ENCODE results near the gene ZDHHC8. TPM values are rescaled to one million over a fixed set of nuclear protein-coding genes. Genes with fewer than 3 reads are reported as not detected.

ZDHHC8 gene
- total RNA-seq, 1 experiment from 2014 or later = 78.4 TPM

- no TSS peak for BruUV-seq (replicated peaks)
- H3K27me3 Mint-ChIP-seq (ENCODE audit: unreplicated experiment) = no peaks in the 10 kb centered on the region
- CTCF ChIA-PET = no interaction called here
Observed at GRCh38 chr22:20125201-20126174, 6.1 kb upstream of the ZDHHC8 start.

GRCh38 chr22:20126284-20127029 lies 5.1 kb upstream of the ZDHHC8 start:
- Mint-ChIP-seq H3K4me1 (ENCODE audit: low read depth, unreplicated experiment) (no peaks in the 10 kb centered on the region), H3K9me3 (ENCODE audit: low read depth, unreplicated experiment) (no peaks in the 10 kb centered on the region), H3K4me3 (ENCODE audit: low read depth, unreplicated experiment) (no peak overlapping the region), H3K36me3 (ENCODE audit: insufficient read depth, unreplicated experiment) (peaks cover 49% of the 10 kb centered on the region), H3K27me3 (ENCODE audit: unreplicated experiment) (no peaks in the 10 kb centered on the region), H3K27ac (ENCODE audit: unreplicated experiment) (no peak overlapping the region)
- TF ChIP-seq CTCF (IDR thresholded peaks at IDR 0.05; ENCODE audit: unreplicated experiment) = no peak
- DNase-seq = no peak
- no TSS peak for BruUV-seq (replicated peaks)
- intact Hi-C loops (cut with micrococcal nuclease; ENCODE audit: unreplicated experiment) = no loop called here
- CTCF ChIA-PET = no interaction called here

More at GRCh38 chr22:20125201-20126174, 6.1 kb upstream of the ZDHHC8 start:
- Mint-ChIP-seq H3K36me3 (ENCODE audit: insufficient read depth, unreplicated experiment) (peaks cover 59% of the 10 kb centered on the region), H3K4me1 (ENCODE audit: low read depth, unreplicated experiment) (no peaks in the 10 kb centered on the region), H3K9me3 (ENCODE audit: low read depth, unreplicated experiment) (no peaks in the 10 kb centered on the region), H3K4me3 (ENCODE audit: low read depth, unreplicated experiment) (no peak overlapping the region), H3K27ac (ENCODE audit: unreplicated experiment) (no peak overlapping the region)
- DNase-seq = no peak
- intact Hi-C loops (cut with micrococcal nuclease; ENCODE audit: unreplicated experiment) = no loop called here
- no peak for TF ChIP-seq CTCF (IDR thresholded peaks at IDR 0.05; ENCODE audit: unreplicated experiment)

GRCh38 chr22:20127318-20127868 lies 4.2 kb upstream of the ZDHHC8 start:
- H3K27ac Mint-ChIP-seq (ENCODE audit: unreplicated experiment) = no peak overlapping the region
- no TSS peak for BruUV-seq (replicated peaks)

More at GRCh38 chr22:20127318-20127868, 4.2 kb upstream of the ZDHHC8 start:
- Mint-ChIP-seq H3K36me3 (ENCODE audit: insufficient read depth, unreplicated experiment) (peaks cover 45% of the 10 kb centered on the region), H3K4me1 (ENCODE audit: low read depth, unreplicated experiment) (no peaks in the 10 kb centered on the region), H3K9me3 (ENCODE audit: low read depth, unreplicated experiment) (no peaks in the 10 kb centered on the region), H3K4me3 (ENCODE audit: low read depth, unreplicated experiment) (no peak overlapping the region), H3K27me3 (ENCODE audit: unreplicated experiment) (no peaks in the 10 kb centered on the region)
- intact Hi-C loops (cut with micrococcal nuclease; ENCODE audit: unreplicated experiment) = no loop called here
- no peak for TF ChIP-seq CTCF (IDR thresholded peaks at IDR 0.05; ENCODE audit: unreplicated experiment)
- DNase-seq = no peak
- CTCF ChIA-PET = no interaction called here
